Activated CD8-positive, alpha-beta memory T cell treated with anti-CD3 and anti-CD28 coated beads for 36 hours (primary cell): Measurements from ENCODE around the gene CNNM3. TPM values are rescaled to one million over a fixed set of nuclear protein-coding genes. Genes with fewer than 3 reads are reported as not detected.
"Not testable (repeated sequence)": the region's sequence is repeated elsewhere in the genome, so short reads cannot be mapped to it uniquely, and the experiment has no call there.

ENCODE experiments used
- CTCF ChIA-PET: fragments of 350-600 bp; sonication (Branson Sonifier 250); formaldehyde crosslinking; loops from one replicate; lab custom pipeline; 2021; ENCODE audit warnings: antibody characterized with exemption; lab: Charles Lee
- POLR2A ChIA-PET: fragments of 350-600 bp; sonication (Branson Sonifier 250); formaldehyde crosslinking; loops from one replicate; lab custom pipeline; 2021; ENCODE audit warnings: antibody characterized with exemption; lab: Charles Lee
- total RNA-seq, 2 experiments: library from RNA; stranded (reverse); gene quantifications; one replicate each; pipeline ENCODE4 v1.2.3, GENCODE V29; 2021

CNNM3 gene
- total RNA-seq, 2 experiments from 2014 or later, result 28.5 to 29.0 TPM

- CTCF ChIA-PET, result no interaction called here
- POLR2A ChIA-PET, result interaction anchor here (0.7 kb wide), 1 partner anchor 73 kb away, joined by 6 read pairs; no protein-coding TSS in a partner anchor
These were observed 30.8 kb downstream of the CNNM3 start for GRCh38 chr2:96846825-96847224.

GRCh38 chr2:96847586-96847985 is 31.5 kb downstream of the CNNM3 start:
- CTCF ChIA-PET, result interaction anchor here (0.6 to 1.5 kb wide), 3 partner anchors 29 to 103 kb away, joined by 3 to 11 read pairs (median 4); no protein-coding TSS in a partner anchor
- POLR2A ChIA-PET, result no interaction called here

GRCh38 chr2:96848264-96848663 is 32.2 kb downstream of the CNNM3 start:
- POLR2A ChIA-PET, result interaction anchor here (0.6 kb wide), 1 partner anchor 42 kb away, joined by 5 read pairs; no protein-coding TSS in a partner anchor
- CTCF ChIA-PET, result interaction anchor here (1.5 kb wide), 1 partner anchor 103 kb away, joined by 3 read pairs; no protein-coding TSS in a partner anchor

GRCh38 chr2:96852667-96853066 is 36.6 kb downstream of the CNNM3 start:
- ChIA-PET CTCF (interaction anchor here (0.9 to 1.9 kb wide), 3 partner anchors 9 to 52 kb away, joined by 4 read pairs; partner anchors contain the start of gene ANKRD23), POLR2A (no interaction called here)

GRCh38 chr2:96853321-96853720 is 37.3 kb downstream of the CNNM3 start:
- POLR2A ChIA-PET, result no interaction called here
- CTCF ChIA-PET, result interaction anchor here (1.6 to 1.9 kb wide), 2 partner anchors 10 to 52 kb away, joined by 4 read pairs; partner anchors contain the start of gene ANKRD23

- ChIA-PET POLR2A (interaction anchor here (1.0 to 2.4 kb wide), 8 partner anchors 11 to 536 kb away, joined by 3 to 18 read pairs (median 6); partner anchors contain the start of gene CNNM3), CTCF (interaction anchor here (0.6 to 3.5 kb wide), 30 partner anchors 11 to 693 kb away, joined by 3 to 39 read pairs (median 4); partner anchors contain the start of genes ANKRD36, CNNM3, CNNM4 and SEMA4C)
These were observed 41.0 kb downstream of the CNNM3 start for GRCh38 chr2:96856776-96857666.

- ChIA-PET CTCF (interaction anchor here (0.6 to 3.5 kb wide), 37 partner anchors 10 to 919 kb away, joined by 3 to 39 read pairs (median 4); partner anchors contain the start of genes ANKRD36, CNNM3, CNNM4 and SEMA4C), POLR2A (interaction anchor here (0.6 to 2.4 kb wide), 10 partner anchors 11 to 537 kb away, joined by 3 to 18 read pairs (median 5); partner anchors contain the start of gene CNNM3)
These were observed 41.8 kb downstream of the CNNM3 start, which contains the start of gene ANKRD39 for GRCh38 chr2:96857667-96858372. TSS of gene ANKRD39 (minus strand) at chr2:96858016. CDS start at chr2:96857987, 29 bp downstream.

GRCh38 chr2:96859099-96859649 is 43.1 kb downstream of the CNNM3 start:
- ChIA-PET CTCF (interaction anchor here (1.1 to 3.5 kb wide), 8 partner anchors 9 to 104 kb away, joined by 4 to 39 read pairs (median 16); partner anchors contain the start of gene SEMA4C), POLR2A (interaction anchor here (1.3 to 2.4 kb wide), 3 partner anchors 9 to 104 kb away, joined by 5 to 12 read pairs (median 5); no protein-coding TSS in a partner anchor)

- POLR2A ChIA-PET, result interaction anchor here (0.7 to 2.4 kb wide), 2 partner anchors 9 to 99 kb away, joined by 3 to 5 read pairs; no protein-coding TSS in a partner anchor
- CTCF ChIA-PET, result interaction anchor here (1.6 to 3.5 kb wide), 2 partner anchors 8 to 103 kb away, joined by 4 to 39 read pairs; partner anchors contain the start of gene SEMA4C
These were observed 43.6 kb downstream of the CNNM3 start for GRCh38 chr2:96859681-96860064.

- ChIA-PET POLR2A (interaction anchor here (0.7 to 2.4 kb wide), 2 partner anchors 8 to 100 kb away, joined by 3 to 5 read pairs; no protein-coding TSS in a partner anchor), CTCF (interaction anchor here (1.2 to 1.6 kb wide), 3 partner anchors 91 to 102 kb away, joined by 3 to 5 read pairs (median 4); no protein-coding TSS in a partner anchor)
These were observed 44.3 kb downstream of the CNNM3 start for GRCh38 chr2:96860065-96861029.

GRCh38 chr2:96861074-96861473 is 45.0 kb downstream of the CNNM3 start:
- ChIA-PET CTCF (interaction anchor here (1.2 to 1.5 kb wide), 2 partner anchors 90 to 91 kb away, joined by 3 to 5 read pairs; no protein-coding TSS in a partner anchor), POLR2A (no interaction called here)

GRCh38 chr2:96863056-96863455 is 47.0 kb downstream of the CNNM3 start:
- CTCF ChIA-PET, POLR2A ChIA-PET: not testable (repeated sequence)

GRCh38 chr2:96863575-96864342 is 47.7 kb downstream of the CNNM3 start:
- CTCF ChIA-PET, result no interaction called here

GRCh38 chr2:96864343-96865091 is 48.4 kb downstream of the CNNM3 start:
- POLR2A ChIA-PET, result interaction anchor here (0.5 kb wide), 1 partner anchor 16 kb away, joined by 4 read pairs; no protein-coding TSS in a partner anchor

More at GRCh38 chr2:96863575-96864342, 47.7 kb downstream of the CNNM3 start:
- POLR2A ChIA-PET, result interaction anchor here (0.5 kb wide), 1 partner anchor 17 kb away, joined by 4 read pairs; no protein-coding TSS in a partner anchor

GRCh38 chr2:96865654-96866053 is 49.6 kb downstream of the CNNM3 start:
- POLR2A ChIA-PET, result no interaction called here
- CTCF ChIA-PET, result interaction anchor here (4.5 kb wide), 1 partner anchor 8 kb away, joined by 39 read pairs; the partner anchor contains the start of gene ANKRD39

More at GRCh38 chr2:96864343-96865091, 48.4 kb downstream of the CNNM3 start:
- CTCF ChIA-PET, result no interaction called here
